ENCODE measurements around the gene HMGN1.

DNA sequence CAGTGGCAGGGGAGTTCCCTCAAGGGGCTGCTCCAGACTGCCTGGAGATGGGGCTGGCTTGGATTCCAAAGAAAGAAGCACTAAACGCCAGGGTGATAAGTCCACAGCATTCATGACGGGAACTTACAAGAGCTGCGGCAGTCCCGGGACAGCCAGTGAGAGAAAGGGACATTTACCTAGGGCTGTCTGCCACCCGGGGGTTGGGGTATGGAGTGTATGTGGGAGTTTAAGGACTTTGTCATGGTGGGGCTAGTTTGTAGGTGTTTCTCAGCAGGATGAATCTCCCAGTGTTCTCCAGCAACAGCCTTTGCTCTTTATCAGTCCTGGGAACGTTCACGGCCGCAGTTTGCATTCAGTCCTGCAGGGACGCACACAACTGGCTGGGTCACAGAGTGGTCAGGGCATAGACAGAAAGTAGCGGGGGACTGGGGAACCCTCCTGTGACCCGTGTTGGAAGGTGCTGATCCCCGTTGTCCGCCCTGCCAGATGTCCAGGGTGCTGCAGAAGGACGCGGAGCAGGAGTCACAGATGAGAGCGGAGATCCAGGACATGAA is 41.4 kb upstream of the HMGN1 start:
- no peak for TF ChIP-seq CTCF (IDR thresholded peaks at IDR 0.05; ENCODE audit: insufficient read depth, low read length)
- TF ChIP-seq POLR2AphosphoS5 (IDR thresholded peaks at IDR 0.05; ENCODE audit: low read depth), result no peak
- TF ChIP-seq, protein P1, sequence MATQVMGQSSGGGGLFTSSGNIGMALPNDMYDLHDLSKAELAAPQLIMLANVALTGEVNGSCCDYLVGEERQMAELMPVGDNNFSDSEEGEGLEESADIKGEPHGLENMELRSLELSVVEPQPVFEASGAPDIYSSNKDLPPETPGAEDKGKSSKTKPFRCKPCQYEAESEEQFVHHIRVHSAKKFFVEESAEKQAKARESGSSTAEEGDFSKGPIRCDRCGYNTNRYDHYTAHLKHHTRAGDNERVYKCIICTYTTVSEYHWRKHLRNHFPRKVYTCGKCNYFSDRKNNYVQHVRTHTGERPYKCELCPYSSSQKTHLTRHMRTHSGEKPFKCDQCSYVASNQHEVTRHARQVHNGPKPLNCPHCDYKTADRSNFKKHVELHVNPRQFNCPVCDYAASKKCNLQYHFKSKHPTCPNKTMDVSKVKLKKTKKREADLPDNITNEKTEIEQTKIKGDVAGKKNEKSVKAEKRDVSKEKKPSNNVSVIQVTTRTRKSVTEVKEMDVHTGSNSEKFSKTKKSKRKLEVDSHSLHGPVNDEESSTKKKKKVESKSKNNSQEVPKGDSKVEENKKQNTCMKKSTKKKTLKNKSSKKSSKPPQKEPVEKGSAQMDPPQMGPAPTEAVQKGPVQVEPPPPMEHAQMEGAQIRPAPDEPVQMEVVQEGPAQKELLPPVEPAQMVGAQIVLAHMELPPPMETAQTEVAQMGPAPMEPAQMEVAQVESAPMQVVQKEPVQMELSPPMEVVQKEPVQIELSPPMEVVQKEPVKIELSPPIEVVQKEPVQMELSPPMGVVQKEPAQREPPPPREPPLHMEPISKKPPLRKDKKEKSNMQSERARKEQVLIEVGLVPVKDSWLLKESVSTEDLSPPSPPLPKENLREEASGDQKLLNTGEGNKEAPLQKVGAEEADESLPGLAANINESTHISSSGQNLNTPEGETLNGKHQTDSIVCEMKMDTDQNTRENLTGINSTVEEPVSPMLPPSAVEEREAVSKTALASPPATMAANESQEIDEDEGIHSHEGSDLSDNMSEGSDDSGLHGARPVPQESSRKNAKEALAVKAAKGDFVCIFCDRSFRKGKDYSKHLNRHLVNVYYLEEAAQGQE (IDR thresholded peaks at IDR 0.05; ENCODE audit: insufficient replicate concordance, low read depth), result no peak
- no peak for TF ChIP-seq GABPA (IDR thresholded peaks at IDR 0.05; ENCODE audit: low read depth)
- TF ChIP-seq SPI1 (IDR thresholded peaks at IDR 0.05; ENCODE audit: borderline replicate concordance, low read depth), result no peak

All from HL-60 (cell line).